Activated naive CD4-positive, alpha-beta T cell treated with anti-CD3 and anti-CD28 coated beads, Interleukin-2, amount 50 U/mL, for 24 hours (primary cell): ENCODE data around the gene KCNT1.

Source experiments
- H3K27ac Mint-ChIP-seq: one replicate; pipeline ENCODE4 v1.8.0; 2021; ENCODE audit warnings: mild to moderate bottlenecking, mixed read lengths
- H3K27me3 Mint-ChIP-seq: one replicate; pipeline ENCODE4 v1.8.0; 2021; ENCODE audit warnings: mixed read lengths
- H3K36me3 Mint-ChIP-seq: one replicate; pipeline ENCODE4 v1.8.0; 2021; ENCODE audit warnings: mixed read lengths
- H3K4me1 Mint-ChIP-seq: one replicate; pipeline ENCODE4 v1.8.0; 2021; ENCODE audit warnings: mixed read lengths
- H3K4me3 Mint-ChIP-seq: one replicate; pipeline ENCODE4 v1.8.0; 2021; ENCODE audit warnings: mild to moderate bottlenecking, mixed read lengths
- H3K9me3 Mint-ChIP-seq: one replicate; pipeline ENCODE4 v1.8.0; 2021; ENCODE audit warnings: mixed read lengths

Gene KCNT1

GRCh38 chr9:135724186-135724787 lies 22.3 kb downstream of the KCNT1 start:
- Mint-ChIP-seq H3K4me3 (no peak overlapping the region), H3K9me3 (no peaks in the 10 kb centered on the region), H3K36me3 (no peaks in the 10 kb centered on the region), H3K27me3 (peaks cover 3% of the 10 kb centered on the region), H3K27ac (no peak overlapping the region), H3K4me1 (no peaks in the 10 kb centered on the region)

GRCh38 chr9:135726138-135726853 lies 24.3 kb downstream of the KCNT1 start:
- Mint-ChIP-seq H3K4me3 (no peak overlapping the region), H3K27me3 (peaks cover 5% of the 10 kb centered on the region), H3K36me3 (no peaks in the 10 kb centered on the region), H3K27ac (no peak overlapping the region), H3K9me3 (peaks cover 4% of the 10 kb centered on the region), H3K4me1 (no peaks in the 10 kb centered on the region)

- no peak overlapping the region for H3K27ac Mint-ChIP-seq
- no peaks in the 10 kb centered on the region for H3K36me3 Mint-ChIP-seq
- no peaks in the 10 kb centered on the region for H3K4me1 Mint-ChIP-seq
- peaks cover 5% of the 10 kb centered on the region for H3K27me3 Mint-ChIP-seq
- H3K4me3 Mint-ChIP-seq, result no peak overlapping the region
- peaks cover 4% of the 10 kb centered on the region for H3K9me3 Mint-ChIP-seq
Observed at GRCh38 chr9:135727257-135727875, 25.4 kb downstream of the KCNT1 start.

GRCh38 chr9:135728436-135729110 lies 26.6 kb downstream of the KCNT1 start:
- H3K4me3 Mint-ChIP-seq, result no peak overlapping the region
- H3K36me3 Mint-ChIP-seq, result no peaks in the 10 kb centered on the region
- no peaks in the 10 kb centered on the region for H3K4me1 Mint-ChIP-seq
- H3K27me3 Mint-ChIP-seq, result peaks cover 6% of the 10 kb centered on the region
- no peak overlapping the region for H3K27ac Mint-ChIP-seq
- peaks cover 4% of the 10 kb centered on the region for H3K9me3 Mint-ChIP-seq

- Mint-ChIP-seq H3K36me3 (no peaks in the 10 kb centered on the region), H3K9me3 (peaks cover 4% of the 10 kb centered on the region), H3K27me3 (peaks cover 8% of the 10 kb centered on the region), H3K4me1 (no peaks in the 10 kb centered on the region), H3K4me3 (no peak overlapping the region), H3K27ac (no peak overlapping the region)
Observed at GRCh38 chr9:135729480-135729879, 27.5 kb downstream of the KCNT1 start.

- H3K9me3 Mint-ChIP-seq, result peaks cover 4% of the 10 kb centered on the region
- H3K27me3 Mint-ChIP-seq, result peaks cover 5% of the 10 kb centered on the region
Observed at GRCh38 chr9:135731454-135731853, 29.5 kb downstream of the KCNT1 start.

GRCh38 chr9:135732569-135733257 lies 30.7 kb downstream of the KCNT1 start:
- no peak overlapping the region for H3K4me3 Mint-ChIP-seq
- no peaks in the 10 kb centered on the region for H3K36me3 Mint-ChIP-seq
- H3K4me1 Mint-ChIP-seq, result no peaks in the 10 kb centered on the region

More at GRCh38 chr9:135731454-135731853, 29.5 kb downstream of the KCNT1 start:
- no peaks in the 10 kb centered on the region for H3K4me1 Mint-ChIP-seq
- H3K36me3 Mint-ChIP-seq, result no peaks in the 10 kb centered on the region
- no peak overlapping the region for H3K27ac Mint-ChIP-seq
- H3K4me3 Mint-ChIP-seq, result no peak overlapping the region

GRCh38 chr9:135734616-135735144 lies 32.7 kb downstream of the KCNT1 start:
- peaks cover 4% of the 10 kb centered on the region for H3K9me3 Mint-ChIP-seq
- H3K4me3 Mint-ChIP-seq, result no peak overlapping the region
- peaks cover 11% of the 10 kb centered on the region for H3K27me3 Mint-ChIP-seq
- no peaks in the 10 kb centered on the region for H3K4me1 Mint-ChIP-seq
- H3K36me3 Mint-ChIP-seq, result no peaks in the 10 kb centered on the region
- H3K27ac Mint-ChIP-seq, result no peak overlapping the region

More at GRCh38 chr9:135732569-135733257, 30.7 kb downstream of the KCNT1 start:
- Mint-ChIP-seq H3K27ac (no peak overlapping the region), H3K9me3 (peaks cover 4% of the 10 kb centered on the region), H3K27me3 (peaks cover 9% of the 10 kb centered on the region)

- no peaks in the 10 kb centered on the region for H3K4me1 Mint-ChIP-seq
- H3K4me3 Mint-ChIP-seq, result no peak overlapping the region
- H3K27ac Mint-ChIP-seq, result no peak overlapping the region
- no peaks in the 10 kb centered on the region for H3K9me3 Mint-ChIP-seq
- peaks cover 8% of the 10 kb centered on the region for H3K27me3 Mint-ChIP-seq
- no peaks in the 10 kb centered on the region for H3K36me3 Mint-ChIP-seq
Observed at GRCh38 chr9:135736272-135736978, 34.4 kb downstream of the KCNT1 start.

- peaks cover 8% of the 10 kb centered on the region for H3K27me3 Mint-ChIP-seq
- H3K27ac Mint-ChIP-seq, result no peak overlapping the region
- H3K36me3 Mint-ChIP-seq, result no peaks in the 10 kb centered on the region
- H3K4me3 Mint-ChIP-seq, result no peak overlapping the region
- H3K4me1 Mint-ChIP-seq, result no peaks in the 10 kb centered on the region
- no peaks in the 10 kb centered on the region for H3K9me3 Mint-ChIP-seq
Observed at GRCh38 chr9:135736979-135737839, 35.2 kb downstream of the KCNT1 start.

- Mint-ChIP-seq H3K27ac (no peak overlapping the region), H3K4me1 (no peaks in the 10 kb centered on the region), H3K36me3 (no peaks in the 10 kb centered on the region), H3K4me3 (no peak overlapping the region), H3K27me3 (peaks cover 10% of the 10 kb centered on the region), H3K9me3 (no peaks in the 10 kb centered on the region)
Observed at GRCh38 chr9:135737840-135738521, 36.0 kb downstream of the KCNT1 start.

GRCh38 chr9:135739271-135740220 lies 37.6 kb downstream of the KCNT1 start:
- Mint-ChIP-seq H3K4me3 (no peak overlapping the region), H3K9me3 (no peaks in the 10 kb centered on the region), H3K27ac (no peak overlapping the region), H3K4me1 (no peaks in the 10 kb centered on the region), H3K36me3 (no peaks in the 10 kb centered on the region), H3K27me3 (peaks cover 7% of the 10 kb centered on the region)
